RWPE2 (cell line): ENCODE measurements around the gene STK32A.

ENCODE experiments used
- ATAC-seq: fragments of 200-7000 bp; cut with Tn5 transposase; 3 replicates; pipeline ENCODE4 v1.9.1; 2021; ENCODE audit warnings: low read depth
- DNase-seq: peaks from one replicate; pipeline ENCODE4 v3.0.0-alpha.2; 2020; ENCODE audit warnings: low spot score
- H3K27ac ChIP-seq: fragments of 450-650 bp; 2 replicates; pipeline ENCODE4 v1.5.1; 2017; ENCODE audit warnings: mild to moderate bottlenecking; ENCODE audit not compliant: poor library complexity, severe bottlenecking
- H3K27me3 ChIP-seq: fragments of 250-450 bp; sonication (Bioruptor Pico); 2 replicates; pipeline ENCODE4 v1.5.1; 2021; ENCODE audit warnings: mild to moderate bottlenecking, moderate library complexity; ENCODE audit not compliant: insufficient read depth, poor library complexity, severe bottlenecking
- H3K36me3 ChIP-seq: fragments of 250-450 bp; sonication (Bioruptor Pico); 2 replicates; pipeline ENCODE4 v1.5.1; 2020; ENCODE audit warnings: low read depth, mild to moderate bottlenecking, moderate library complexity
- H3K4me1 ChIP-seq: fragments of 250-450 bp; sonication (Bioruptor Pico); 2 replicates; pipeline ENCODE4 v1.5.1; 2021; ENCODE audit warnings: mild to moderate bottlenecking, moderate library complexity; ENCODE audit not compliant: insufficient read depth, poor library complexity, severe bottlenecking
- H3K4me3 ChIP-seq: fragments of 250-450 bp; sonication (Bioruptor Pico); 2 replicates; pipeline ENCODE4 v1.5.1; 2021; ENCODE audit warnings: mild to moderate bottlenecking, moderate library complexity; ENCODE audit not compliant: severe bottlenecking
- H3K9me3 ChIP-seq: fragments of 250-450 bp; sonication (Bioruptor Pico); 2 replicates; pipeline ENCODE4 v1.5.1; 2021; ENCODE audit warnings: mild to moderate bottlenecking, moderate library complexity; ENCODE audit not compliant: severe bottlenecking
- TF ChIP-seq, protein P1 (sequence below): fragments of 450-650 bp; IDR thresholded peaks from one replicate; pipeline ENCODE4 v1.5.1; 2017; ENCODE audit warnings: mild to moderate bottlenecking, moderate library complexity; ENCODE audit not compliant: poor library complexity, severe bottlenecking

STK32A gene

DNA sequence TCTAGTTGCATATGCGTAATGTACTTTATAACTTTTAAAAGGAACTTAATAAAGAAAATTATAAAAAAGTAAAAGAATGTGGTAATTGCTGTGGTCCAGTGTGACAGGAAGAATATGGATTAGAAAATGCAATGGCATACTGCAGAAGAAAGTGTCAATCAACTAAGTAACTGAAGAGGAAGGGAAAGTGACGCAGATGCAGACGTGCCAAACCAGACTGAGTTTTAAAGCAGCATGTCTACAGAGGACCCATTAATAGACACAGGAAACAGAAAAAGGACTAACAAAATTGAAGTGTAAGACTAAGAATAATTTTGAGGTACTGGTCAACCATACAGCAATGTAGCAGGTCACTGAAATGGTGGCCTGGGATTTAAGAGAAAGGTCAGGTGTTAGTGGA lies 201.8 kb downstream of the STK32A start:
- Histone ChIP-seq H3K36me3 (no peaks in the 10 kb centered on the region), H3K9me3 (no peaks in the 10 kb centered on the region), H3K4me3 (no peak overlapping the region), H3K4me1 (no peaks in the 10 kb centered on the region), H3K27ac (no peak overlapping the region), H3K27me3 (no peaks in the 10 kb centered on the region)
- ATAC-seq: no peak
- TF ChIP-seq, protein P1, sequence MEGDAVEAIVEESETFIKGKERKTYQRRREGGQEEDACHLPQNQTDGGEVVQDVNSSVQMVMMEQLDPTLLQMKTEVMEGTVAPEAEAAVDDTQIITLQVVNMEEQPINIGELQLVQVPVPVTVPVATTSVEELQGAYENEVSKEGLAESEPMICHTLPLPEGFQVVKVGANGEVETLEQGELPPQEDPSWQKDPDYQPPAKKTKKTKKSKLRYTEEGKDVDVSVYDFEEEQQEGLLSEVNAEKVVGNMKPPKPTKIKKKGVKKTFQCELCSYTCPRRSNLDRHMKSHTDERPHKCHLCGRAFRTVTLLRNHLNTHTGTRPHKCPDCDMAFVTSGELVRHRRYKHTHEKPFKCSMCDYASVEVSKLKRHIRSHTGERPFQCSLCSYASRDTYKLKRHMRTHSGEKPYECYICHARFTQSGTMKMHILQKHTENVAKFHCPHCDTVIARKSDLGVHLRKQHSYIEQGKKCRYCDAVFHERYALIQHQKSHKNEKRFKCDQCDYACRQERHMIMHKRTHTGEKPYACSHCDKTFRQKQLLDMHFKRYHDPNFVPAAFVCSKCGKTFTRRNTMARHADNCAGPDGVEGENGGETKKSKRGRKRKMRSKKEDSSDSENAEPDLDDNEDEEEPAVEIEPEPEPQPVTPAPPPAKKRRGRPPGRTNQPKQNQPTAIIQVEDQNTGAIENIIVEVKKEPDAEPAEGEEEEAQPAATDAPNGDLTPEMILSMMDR: no peak
- no peak for DNase-seq

DNA sequence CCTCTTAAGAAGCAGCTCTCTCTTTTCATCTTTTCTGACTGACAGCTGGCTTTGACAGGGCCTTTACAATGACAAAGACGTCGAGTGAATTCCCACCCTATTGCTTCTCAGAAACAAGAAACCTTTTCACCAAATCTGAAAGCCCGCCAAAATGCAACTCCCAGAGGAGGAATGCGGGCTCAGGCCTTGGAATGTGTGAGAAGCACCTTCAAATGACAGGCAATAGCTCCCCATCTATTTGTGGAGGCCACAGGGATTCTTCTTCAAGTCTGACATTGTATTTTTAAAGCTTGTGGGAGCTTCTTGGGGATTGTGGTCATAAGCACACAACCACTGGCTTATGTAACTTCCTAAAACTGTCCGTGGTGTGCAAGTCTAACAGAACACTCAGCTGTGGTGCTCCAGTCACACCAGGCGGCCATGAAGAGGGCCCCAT lies 202.4 kb downstream of the STK32A start:
- no peaks in the 10 kb centered on the region for H3K4me1 ChIP-seq
- DNase-seq (no peak), ATAC-seq (peak; percentile 19; the same call in 1 of the 3 replicates)
- no peak overlapping the region for H3K4me3 ChIP-seq
- H3K36me3 ChIP-seq: no peaks in the 10 kb centered on the region
- TF ChIP-seq, protein P1: no peak
- H3K27ac ChIP-seq: no peak overlapping the region
- no peaks in the 10 kb centered on the region for H3K9me3 ChIP-seq
- no peaks in the 10 kb centered on the region for H3K27me3 ChIP-seq
